Superior temporal gyrus (tissue), 1 donor: ENCODE measurements around the gene CYGB.

Source experiments
- DNase-seq: peaks from one replicate; pipeline ENCODE4 v3.0.0-alpha.2; 2016; ENCODE audit errors: extremely low spot score

The CYGB gene

DNA sequence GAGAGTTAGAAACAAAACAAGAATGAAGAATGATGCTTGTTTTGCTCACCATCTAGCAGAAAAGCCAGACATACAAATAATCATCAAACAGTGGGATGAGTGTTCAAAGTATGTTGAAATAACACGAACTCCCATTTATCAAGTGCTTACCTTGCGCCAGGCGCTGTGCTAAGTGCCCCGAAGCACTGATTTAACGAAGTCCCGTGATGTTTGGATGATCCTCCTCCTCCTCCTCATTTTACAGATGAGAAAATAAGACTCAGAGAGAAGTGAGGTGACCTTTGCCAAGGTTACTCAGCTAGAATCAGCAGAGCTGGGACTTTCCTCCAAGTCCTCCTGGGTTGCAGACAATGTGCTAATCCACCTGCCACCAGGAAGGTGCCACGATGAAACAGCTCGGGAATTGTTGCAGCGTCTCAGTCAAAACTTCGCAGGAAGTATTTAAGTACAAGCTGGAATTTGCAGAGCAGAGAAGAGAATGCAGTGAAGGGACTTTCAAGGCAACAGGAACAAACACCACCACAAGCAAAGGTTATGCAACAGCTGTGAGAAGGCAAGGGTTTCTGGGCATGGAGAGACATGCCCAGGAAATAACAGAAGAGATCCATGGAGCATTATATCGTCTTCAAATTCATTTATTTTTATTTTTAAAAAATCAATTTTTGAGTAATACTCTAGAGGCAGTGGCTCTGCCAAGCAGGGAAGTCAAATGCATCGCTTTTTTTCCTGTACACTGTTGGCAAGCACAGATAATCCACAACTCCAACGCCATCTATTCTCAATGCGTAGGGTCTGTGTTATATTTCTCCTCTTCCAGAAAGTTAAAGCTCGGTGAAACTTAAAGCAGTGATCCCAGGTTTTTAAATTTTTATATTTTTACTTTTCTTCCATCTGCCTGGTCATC, 13.5 kb upstream of the CYGB start:
- peak; percentile 24 for DNase-seq

DNA sequence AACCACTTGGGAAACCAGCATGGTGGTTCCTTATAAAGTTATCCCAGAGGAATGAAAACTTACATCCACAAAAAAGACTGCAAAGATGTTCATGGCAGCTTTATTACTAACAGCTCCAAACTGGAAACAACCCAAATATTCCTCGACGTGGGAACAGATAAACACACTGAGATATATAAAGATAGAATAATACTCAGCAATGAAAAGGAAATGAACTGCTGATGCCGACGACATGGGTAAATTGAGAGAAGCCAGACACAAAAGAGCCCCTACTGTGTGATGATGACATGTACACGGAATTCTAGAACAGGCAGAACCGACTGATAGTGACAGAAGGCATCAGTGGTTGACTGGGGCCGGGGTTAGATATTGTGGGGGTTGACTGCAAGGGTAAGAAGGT, 12.0 kb upstream of the CYGB start:
- no peak for DNase-seq

DNA sequence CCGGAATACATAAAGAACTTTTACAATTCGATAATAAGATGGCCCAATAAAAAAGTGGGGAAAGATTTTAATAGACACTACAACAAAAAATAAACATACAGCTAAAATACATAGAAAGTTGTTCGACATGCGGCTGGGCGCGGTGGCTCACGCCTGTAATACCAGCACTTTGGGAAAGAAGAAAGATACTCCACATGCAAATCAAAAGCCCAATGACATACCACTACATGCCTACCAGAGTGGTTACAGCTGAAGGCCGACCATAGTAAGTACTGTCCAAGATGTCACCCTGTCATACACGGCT, 11.7 kb upstream of the CYGB start:
- DNase-seq: no peak

DNA sequence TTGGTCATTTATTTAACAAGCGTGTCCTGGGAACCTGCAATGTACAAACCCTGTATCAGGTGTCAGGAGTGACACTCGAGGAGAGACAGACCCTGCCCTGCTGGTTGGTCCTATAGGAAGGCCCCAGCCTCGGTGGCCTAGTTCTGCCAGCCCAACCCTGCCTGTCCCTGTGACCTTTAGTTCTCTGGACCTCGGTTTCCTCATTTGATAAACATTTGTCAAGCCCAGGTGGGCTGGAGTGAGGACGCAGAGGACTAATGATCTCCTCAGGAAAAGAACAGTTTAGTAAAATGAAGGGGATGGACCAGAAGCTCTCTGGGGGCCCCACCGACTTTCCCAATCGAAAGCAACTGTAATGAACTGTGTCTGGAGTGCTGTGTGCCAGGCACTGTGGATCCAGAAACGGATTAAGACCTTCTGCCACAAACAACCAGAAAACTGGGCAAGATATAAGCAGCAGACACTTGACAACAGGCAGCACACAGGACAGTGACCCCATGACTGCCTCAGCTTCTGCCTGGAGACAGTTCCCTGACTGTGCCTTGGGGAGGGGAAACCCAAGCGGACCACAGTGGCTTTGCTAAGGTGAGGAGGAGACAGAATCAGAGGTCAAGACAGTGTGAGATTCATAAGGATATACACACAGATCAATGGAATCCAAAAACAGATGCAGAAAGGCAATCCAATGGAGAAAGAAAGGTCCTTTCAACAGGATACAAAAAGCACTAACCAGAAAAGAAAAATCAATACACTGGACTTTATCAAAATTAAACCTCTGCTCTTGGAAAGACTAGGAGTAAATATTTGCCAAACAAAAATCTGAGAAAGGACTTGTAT, 11.1 kb upstream of the CYGB start:
- no peak for DNase-seq

DNA sequence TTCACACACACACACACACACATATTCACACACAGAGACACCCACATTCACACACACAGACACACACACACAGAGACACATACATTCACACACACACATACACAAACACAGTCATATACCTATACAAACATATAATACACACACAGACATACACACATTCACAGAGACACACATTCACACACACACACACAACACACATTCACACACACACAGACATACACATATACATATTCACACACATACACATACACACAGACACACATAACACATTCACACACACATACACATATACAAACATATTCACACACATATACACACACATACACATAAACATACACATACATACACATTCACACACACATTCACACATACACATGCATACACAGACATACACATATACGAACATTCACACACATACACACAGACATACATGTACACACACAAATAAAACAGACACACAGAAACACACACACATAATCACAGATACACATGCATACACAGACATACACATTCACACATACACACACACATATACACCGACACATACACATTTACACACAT, 10.2 kb upstream of the CYGB start:
- DNase-seq: no peak

DNA sequence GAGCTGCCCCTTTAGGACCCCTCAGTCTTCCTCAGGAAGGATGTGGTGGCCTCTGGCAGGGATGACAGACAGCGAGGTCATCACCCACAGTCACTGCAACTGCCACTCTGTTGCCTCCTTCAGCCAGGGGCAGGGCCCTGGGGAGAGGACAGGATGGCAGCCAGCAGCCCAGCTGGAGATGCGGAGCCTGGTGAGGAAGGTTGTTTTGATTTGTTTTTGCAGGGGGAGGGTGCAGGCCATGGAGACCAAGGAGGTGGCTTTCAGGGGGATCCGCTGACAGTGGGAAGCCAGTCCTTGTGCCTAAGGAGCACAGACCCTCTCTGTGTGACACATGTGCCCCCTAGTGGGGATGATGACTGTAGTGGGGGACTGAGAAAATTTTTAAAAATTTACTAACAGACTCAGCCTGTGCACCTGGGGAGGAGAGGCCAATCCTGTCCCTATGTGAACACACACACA, 9.7 kb upstream of the CYGB start:
- peak; percentile 88 for DNase-seq

DNA sequence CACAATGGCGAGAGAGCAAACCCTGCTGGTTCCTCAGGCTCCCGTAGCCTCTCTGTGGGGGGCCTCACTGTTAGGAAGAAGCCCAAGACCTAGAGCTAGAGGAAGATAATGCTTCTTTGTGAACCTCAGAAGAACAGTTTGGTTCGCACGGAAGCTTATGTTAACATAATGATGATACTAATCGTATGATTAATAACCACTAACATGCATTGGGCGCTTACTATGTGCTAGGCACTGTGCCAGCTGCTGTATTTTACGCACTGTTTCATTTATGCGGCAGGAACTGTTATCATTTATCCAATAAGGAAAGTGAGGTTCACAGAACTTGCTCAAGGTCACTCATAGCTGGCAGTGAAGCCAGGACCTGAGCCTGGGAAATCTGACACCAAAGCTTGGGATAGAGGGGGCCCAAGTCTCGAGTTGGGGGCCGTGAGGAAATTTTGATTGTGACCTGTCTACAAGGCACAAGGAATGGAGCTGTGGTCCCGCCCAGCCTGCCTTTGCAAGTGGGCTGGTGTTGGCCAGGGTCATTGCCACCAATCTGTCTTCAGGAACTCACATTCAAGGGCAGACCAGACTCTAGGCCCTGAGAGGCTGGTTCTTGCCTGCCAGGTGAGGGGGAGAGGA, 9.2 kb upstream of the CYGB start:
- peak; percentile 24 for DNase-seq

DNA sequence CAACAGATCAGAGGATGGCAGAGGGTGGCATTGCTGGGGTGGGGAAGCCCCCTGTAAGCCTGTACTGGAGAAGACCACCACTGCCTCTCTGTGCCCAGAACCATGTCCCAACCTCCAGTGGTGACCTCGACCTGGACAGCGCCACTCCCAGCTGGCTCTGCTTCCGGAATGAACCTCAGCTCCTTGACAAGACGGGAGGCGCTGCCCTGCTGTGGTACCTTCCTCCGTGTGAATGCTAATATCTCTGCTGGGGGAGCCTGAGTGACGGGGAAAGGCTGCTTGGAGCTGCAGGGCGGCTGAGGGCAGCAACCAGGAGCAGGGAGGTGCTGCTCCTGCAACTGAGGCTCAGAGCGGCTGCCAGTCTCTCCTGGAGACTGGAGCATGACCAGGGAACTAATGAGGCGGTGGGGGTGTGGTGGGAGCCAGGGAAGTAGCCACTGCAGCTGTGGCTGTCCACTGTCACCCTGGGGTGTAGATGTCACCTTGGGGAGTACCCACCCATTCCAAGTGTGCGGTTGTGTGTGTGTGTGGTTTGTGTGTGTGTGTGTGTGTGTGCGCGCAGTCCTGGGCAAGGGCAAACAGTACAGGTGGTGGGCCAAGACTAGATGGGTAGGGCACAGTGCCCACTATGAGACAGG, 8.5 kb upstream of the CYGB start:
- DNase-seq: no peak

DNA sequence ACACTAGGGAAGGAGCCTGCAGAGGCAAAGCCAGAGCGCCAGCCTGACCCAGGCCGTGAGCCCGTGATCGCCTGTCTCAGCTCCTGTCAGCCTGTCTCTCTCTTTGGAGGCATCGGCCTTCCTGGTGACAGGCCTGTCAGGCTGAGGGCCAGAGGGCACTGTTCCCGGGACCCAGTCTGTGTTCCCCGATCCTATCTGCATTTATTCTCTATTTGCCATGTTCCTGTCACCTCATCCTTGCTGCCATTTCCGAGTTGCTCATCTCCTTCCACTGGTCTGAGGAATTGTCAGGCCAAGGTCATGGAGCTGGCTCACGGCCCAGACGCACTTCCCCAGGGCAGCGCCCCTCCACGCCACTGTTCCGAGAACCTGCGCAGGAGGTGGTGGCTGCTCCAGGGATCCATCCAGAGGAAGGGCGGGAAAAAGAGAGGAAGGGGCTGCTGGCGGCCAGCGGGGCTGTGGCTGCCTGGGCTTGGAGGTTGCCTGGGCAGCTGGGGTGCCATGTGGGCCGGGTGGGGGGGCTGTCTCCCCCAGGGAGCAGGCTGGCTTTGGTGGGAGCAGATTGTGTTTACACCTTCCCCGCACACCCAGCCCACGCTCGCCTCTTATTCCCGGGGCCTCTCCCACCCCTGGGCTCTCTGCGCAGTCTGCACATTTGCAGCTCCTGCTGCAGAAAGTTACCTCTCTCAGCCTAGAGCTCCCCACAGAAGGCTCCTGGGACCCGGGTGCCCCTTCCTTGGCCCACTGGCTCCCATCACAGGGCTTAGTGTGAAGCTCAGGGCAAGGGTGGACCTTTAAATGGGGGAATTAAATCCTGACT, 7.2 kb upstream of the CYGB start:
- peak; percentile 73 for DNase-seq

DNA sequence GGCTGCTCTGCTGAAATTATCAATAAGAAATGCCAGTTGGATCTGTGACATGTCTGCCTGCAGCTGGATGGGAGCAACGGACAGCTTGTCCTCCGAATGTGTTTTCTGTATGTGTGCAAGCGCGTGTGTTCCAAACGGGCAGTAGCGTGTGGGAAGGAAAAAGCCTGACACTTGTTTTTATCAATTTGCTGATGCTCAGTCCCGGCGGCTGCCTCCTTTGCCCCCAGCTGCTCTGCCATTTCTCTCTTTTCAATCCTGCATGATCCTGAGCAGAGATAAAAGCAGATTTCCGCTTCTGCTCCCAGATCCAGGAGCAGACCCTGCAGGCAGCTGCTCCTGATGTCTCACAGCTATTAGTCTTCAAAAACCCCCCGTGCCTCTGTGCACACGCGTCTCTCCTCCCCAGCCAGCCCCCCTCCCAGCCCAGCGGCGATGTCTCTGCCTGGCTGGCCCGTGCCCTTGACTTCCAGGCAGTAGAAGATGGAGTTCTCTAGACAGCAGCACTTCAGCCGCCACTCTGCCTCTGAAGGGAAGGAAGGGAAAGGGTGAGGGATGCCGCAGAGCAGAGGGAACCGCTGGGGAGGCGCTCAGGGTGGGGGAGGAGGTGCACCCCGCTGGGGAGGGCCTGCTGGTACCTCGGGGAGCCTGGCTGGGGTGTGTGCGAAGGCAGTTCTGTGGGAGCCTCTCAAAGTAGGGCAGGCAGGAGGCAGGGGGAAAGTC, 6.5 kb upstream of the CYGB start:
- DNase-seq: peak; percentile 80

DNA sequence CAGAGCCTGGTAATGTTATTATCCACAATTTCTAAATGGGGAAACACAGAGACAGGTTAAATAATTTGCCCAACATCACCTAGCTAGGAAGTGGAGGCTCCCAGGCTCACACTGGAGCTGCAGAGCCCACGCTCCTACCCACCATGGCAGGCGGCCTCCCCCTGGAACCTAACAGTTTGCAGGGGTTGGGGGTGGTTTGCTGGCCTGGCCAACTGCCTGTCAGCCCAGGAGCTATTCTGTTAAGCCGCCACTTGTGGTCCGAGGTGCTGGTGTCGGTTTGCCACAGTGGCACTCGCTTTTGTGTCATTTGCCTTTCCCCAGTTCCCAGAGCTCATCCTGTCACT, 5.9 kb upstream of the CYGB start:
- DNase-seq: no peak

DNA sequence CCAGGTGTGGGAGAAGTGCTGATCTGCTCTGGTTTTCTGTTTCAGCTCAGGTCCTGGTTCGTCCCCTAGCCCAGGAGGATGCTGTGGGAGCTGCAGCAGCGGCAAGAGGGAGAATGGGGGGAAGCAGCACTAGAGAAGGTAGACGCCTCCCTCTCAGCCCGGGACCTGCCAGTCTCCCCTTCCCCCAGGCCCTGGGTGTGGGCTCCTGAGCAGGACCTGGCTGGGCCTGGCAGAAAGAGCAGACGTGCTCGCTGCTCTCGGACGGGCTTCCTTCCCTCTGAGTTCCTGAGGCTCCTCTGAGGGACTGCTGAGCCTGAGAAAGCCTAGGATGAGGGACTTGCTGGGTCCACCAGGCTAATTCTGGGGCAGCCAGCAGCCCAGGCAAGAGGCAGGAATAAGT, 5.5 kb upstream of the CYGB start:
- no peak for DNase-seq

DNA sequence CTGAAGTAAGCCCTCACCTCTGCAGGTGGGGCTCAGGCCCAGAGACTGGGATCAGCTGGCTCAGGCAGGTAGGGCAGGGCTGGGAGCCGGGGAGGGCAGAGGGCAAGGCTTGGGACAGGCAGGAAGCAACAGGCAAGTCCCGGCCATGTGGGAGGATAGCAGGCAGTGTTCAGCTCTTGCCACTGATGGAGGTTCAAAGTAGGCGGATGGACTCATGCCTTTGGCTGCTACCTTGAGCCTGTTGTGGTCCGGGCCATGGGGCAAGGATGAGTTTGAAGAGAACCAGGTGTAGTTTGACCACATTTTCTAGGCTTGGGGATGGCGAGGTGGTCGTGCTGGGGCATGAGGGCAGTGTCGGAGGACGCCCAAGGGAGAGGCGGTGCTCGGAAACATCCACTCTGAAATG, 5.1 kb upstream of the CYGB start:
- DNase-seq: no peak

DNA sequence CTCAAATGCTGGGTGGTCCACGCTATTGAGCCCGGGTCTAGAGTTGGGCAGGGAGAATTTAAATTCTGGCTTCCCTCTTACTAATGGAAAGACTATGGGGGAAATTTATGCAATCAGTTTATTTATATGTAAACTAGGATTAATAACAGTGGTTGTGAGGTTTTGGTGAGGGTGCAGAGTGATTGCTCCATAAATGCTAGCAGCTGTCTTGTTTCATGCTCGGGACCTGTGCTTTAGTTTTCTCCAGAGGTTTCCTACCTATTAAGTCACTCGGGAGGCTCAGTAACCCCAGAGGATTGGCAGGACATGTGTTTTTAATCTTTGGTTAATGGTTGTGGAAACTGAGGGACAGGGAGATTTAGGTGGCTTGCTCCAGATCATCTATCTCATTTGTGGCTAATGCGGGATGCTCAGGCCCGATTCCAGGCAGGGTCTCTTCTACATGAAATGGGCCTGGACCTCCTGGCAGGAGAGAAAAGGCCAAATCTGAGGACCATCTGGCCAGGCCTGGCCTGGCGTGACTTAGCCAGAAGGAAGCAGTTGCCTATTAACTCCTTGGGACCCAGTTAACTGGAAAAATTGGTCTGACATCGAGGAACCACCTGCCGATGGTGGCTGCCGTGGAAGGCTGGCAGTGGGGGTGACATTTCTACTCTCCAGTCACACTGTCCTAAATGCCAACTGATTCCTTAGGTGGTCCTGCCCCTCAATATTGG, 4.4 kb upstream of the CYGB start:
- no peak for DNase-seq

DNA sequence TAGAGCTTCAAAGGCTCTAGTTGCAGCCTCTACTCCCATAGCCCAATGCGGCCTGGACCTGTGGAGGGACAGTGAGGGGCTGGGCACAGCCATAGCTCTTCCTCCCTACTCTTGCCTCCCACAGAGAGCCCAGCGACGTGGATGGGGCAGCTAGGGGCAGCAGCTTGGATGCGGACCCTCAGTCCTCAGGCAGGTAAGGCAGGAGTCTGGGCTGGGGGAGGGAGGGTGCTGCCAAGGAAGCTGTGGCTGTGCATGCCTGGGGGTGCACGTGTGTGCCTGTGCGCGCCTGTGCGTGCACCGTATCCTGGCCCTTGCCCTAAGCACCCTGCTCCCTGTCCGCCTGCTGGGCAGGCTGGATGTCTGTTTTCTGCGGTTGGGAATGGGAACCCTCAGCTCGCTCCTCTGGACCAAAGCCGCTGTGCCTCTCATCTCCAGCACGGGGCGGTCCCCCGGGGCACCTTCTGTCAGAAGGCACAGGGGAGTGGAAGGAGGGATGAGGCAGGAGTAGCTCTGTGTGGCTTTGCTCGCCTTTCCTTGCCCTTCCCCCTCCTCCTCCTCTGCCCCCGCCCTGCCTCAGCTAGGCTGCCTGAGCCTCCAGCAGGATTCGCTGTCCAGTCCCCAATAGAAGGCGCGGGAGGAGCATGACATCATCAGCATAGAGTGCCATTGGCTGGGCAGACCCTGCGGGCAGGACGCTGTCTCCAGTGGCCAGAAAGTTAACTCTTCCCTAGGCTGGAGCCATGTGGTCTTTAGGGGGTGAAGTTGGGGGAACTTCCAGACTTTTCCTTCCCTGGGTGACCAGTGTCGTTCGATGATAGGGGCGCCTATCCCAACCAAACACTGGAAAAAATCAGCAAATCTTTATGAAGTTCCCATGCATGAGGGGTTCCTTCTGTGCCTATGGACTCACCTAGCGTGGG, 3.1 kb upstream of the CYGB start:
- DNase-seq: peak; percentile 98

DNA sequence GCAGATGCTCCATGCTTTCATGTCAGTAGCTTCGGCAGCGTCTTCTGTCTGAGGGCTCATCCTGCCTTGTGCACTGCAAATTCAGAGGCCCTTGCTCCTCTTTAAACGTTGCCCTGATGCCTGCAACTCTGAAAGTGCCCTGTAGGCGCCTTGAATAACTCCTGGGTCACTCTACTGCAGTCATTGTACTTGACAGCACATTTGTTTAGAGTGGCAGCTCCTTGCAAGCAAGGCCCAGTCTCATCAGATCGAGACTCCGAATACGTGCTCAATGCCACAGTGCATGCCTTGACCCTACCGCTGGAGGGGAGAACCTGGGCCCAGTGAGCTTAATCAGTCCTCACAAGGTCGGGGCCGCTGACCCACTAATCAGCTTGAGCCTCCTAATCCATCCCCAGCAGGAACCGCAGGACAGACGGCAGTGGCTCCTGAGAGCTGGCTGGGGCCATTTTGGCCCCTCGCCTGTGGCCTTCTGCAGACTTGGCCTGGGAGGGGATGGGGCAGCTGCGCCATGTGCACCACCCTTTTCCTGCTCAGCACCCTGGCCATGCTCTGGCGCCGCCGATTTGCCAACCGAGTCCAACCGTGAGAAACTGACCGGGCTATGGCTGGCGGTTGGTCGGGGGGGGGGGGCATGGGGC, 2.2 kb upstream of the CYGB start, which contains the start of gene PRCD:
TSS of gene PRCD (plus strand) at position 414 of the 641 bp plus-strand sequence. CDS start at position 512, 98 bp downstream.
- no peak for DNase-seq

DNA sequence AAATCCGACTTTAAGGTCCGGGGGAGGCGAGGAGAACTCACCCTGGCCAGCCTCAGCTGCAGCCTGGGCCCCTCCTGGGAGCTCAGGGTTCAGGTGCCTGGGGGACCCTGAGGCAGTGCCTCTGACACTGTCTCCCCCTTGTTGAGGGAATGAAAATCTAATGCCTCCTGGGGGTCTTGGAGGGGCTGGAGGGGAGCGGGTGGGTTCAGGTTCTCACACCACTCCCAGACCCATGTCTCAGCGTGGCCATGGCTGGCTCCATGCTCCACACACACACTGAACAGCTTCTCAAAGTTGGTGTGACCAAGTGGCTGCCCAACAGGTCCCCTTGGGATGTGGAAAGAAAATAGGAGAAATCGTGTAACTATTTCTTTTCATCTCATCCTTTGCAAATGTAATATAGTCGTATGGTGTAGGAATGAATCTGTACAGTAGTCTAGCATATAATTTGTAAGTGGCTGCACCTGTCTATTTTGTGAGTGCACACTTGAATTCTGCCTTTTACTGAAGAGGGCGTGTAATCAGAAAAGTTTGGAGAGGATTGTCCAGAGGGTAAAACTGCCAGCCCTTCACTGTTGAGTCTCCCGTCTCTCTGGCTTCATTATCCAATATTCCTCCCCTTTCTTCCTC, 1.5 kb upstream of the CYGB start:
- no peak for DNase-seq
